Measurements from ENCODE around the gene GPATCH8. TPM values are rescaled to one million over a fixed set of nuclear protein-coding genes. Genes with fewer than 3 reads are reported as not detected.

GPATCH8 gene
- total and polyA plus RNA-seq, 2 of the 8 experiments (the other 6 are each of a cell fraction or from before 2014, with no cell fraction given): 20.5 to 58.1 TPM

DNA sequence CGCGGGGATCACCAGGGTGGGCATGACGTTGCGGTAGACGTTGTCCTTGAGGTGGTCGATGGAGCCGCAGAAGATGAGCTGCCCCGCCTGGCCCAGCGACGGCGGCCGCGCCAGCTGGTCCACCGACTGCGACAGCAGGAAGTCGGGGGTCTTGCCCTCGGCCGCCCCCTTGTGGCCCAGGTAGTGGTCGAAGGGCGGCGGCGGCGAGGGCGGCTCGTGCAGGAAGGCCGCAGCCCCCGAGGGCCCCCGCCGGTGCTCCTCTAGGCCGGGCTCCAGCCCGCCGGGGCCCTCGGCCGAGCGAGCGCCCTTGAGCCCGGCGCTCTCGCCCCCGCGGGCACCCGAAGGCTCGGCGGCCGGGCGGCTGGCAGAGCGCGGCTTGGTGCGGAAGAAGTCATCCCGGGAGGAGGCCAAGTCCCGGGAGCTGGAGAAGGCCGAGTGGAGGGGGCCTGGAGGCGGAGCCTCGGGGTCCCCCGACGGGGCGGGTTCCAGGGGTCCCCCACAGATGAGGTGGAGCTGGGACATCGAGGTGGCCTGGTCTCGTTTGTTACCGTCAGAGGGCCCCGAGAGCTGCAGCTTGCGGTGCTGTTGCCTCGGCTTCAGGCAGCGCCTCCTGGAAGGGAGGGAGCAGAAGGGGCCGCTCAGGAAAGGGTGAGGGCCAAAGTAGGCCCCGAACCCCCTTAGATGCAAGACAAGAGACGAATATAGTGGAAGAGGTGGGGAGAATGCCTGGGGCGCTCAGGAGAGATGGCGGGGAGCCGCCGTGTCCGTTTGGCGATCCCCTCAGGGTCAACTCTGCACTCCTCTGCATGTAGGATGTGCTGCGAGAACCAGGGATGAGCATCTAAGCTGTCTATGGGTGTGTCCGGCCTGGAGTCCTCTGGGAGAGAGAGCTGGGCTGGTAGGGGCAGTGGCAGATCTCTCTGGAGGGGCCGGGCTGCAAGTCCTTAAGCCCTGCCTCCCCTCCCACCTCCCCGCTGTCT, 148.3 kb downstream of the GPATCH8 start (continued):
- no peak for TF ChIP-seq HDAC6 (IDR thresholded peaks at IDR 0.05; ENCODE audit: low read depth, low read length)
- TF ChIP-seq, protein P1, sequence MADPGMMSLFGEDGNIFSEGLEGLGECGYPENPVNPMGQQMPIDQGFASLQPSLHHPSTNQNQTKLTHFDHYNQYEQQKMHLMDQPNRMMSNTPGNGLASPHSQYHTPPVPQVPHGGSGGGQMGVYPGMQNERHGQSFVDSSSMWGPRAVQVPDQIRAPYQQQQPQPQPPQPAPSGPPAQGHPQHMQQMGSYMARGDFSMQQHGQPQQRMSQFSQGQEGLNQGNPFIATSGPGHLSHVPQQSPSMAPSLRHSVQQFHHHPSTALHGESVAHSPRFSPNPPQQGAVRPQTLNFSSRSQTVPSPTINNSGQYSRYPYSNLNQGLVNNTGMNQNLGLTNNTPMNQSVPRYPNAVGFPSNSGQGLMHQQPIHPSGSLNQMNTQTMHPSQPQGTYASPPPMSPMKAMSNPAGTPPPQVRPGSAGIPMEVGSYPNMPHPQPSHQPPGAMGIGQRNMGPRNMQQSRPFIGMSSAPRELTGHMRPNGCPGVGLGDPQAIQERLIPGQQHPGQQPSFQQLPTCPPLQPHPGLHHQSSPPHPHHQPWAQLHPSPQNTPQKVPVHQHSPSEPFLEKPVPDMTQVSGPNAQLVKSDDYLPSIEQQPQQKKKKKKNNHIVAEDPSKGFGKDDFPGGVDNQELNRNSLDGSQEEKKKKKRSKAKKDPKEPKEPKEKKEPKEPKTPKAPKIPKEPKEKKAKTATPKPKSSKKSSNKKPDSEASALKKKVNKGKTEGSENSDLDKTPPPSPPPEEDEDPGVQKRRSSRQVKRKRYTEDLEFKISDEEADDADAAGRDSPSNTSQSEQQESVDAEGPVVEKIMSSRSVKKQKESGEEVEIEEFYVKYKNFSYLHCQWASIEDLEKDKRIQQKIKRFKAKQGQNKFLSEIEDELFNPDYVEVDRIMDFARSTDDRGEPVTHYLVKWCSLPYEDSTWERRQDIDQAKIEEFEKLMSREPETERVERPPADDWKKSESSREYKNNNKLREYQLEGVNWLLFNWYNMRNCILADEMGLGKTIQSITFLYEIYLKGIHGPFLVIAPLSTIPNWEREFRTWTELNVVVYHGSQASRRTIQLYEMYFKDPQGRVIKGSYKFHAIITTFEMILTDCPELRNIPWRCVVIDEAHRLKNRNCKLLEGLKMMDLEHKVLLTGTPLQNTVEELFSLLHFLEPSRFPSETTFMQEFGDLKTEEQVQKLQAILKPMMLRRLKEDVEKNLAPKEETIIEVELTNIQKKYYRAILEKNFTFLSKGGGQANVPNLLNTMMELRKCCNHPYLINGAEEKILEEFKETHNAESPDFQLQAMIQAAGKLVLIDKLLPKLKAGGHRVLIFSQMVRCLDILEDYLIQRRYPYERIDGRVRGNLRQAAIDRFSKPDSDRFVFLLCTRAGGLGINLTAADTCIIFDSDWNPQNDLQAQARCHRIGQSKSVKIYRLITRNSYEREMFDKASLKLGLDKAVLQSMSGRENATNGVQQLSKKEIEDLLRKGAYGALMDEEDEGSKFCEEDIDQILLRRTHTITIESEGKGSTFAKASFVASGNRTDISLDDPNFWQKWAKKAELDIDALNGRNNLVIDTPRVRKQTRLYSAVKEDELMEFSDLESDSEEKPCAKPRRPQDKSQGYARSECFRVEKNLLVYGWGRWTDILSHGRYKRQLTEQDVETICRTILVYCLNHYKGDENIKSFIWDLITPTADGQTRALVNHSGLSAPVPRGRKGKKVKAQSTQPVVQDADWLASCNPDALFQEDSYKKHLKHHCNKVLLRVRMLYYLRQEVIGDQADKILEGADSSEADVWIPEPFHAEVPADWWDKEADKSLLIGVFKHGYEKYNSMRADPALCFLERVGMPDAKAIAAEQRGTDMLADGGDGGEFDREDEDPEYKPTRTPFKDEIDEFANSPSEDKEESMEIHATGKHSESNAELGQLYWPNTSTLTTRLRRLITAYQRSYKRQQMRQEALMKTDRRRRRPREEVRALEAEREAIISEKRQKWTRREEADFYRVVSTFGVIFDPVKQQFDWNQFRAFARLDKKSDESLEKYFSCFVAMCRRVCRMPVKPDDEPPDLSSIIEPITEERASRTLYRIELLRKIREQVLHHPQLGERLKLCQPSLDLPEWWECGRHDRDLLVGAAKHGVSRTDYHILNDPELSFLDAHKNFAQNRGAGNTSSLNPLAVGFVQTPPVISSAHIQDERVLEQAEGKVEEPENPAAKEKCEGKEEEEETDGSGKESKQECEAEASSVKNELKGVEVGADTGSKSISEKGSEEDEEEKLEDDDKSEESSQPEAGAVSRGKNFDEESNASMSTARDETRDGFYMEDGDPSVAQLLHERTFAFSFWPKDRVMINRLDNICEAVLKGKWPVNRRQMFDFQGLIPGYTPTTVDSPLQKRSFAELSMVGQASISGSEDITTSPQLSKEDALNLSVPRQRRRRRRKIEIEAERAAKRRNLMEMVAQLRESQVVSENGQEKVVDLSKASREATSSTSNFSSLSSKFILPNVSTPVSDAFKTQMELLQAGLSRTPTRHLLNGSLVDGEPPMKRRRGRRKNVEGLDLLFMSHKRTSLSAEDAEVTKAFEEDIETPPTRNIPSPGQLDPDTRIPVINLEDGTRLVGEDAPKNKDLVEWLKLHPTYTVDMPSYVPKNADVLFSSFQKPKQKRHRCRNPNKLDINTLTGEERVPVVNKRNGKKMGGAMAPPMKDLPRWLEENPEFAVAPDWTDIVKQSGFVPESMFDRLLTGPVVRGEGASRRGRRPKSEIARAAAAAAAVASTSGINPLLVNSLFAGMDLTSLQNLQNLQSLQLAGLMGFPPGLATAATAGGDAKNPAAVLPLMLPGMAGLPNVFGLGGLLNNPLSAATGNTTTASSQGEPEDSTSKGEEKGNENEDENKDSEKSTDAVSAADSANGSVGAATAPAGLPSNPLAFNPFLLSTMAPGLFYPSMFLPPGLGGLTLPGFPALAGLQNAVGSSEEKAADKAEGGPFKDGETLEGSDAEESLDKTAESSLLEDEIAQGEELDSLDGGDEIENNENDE (IDR thresholded peaks at IDR 0.05; ENCODE audit: insufficient replicate concordance, low read length): no peak
- no peak for TF ChIP-seq GABPA (IDR thresholded peaks at IDR 0.05; ENCODE audit: borderline replicate concordance, insufficient read depth, low read length)
- TF ChIP-seq PHF8 (conservative IDR thresholded peaks at IDR 0.05; ENCODE audit: low read depth, low read length): no peak
- no peak for TF ChIP-seq CHD2 (IDR thresholded peaks at IDR 0.05; ENCODE audit: low read length)

Measured in H1 (cell line).